OCI-LY3 (cell line): ENCODE measurements around the gene NUDT8.

Source experiments
- CTCF ChIP-seq: fragments of 200-600, 300-600 bp; sonication (generic); IDR thresholded peaks from 2 replicates; pipeline ENCODE4 v1.5.1; 2014; ENCODE audit warnings: antibody characterized with exemption, low read length, low read depth
- EZH2phosphoT487 ChIP-seq: fragments of 200-600 bp; shearing (Covaris generic); IDR thresholded peaks from 2 replicates; pipeline ENCODE4 v1.6.1; 2018; ENCODE audit warnings: antibody characterized with exemption, mixed run types, low read depth

- TF ChIP-seq CTCF = no peak
- no peak for TF ChIP-seq EZH2phosphoT487
Observed at GRCh38 chr11:67644472-67645418, 15.0 kb upstream of the NUDT8 start.
